Measurements from ENCODE around the gene ARRDC3.

DNA sequence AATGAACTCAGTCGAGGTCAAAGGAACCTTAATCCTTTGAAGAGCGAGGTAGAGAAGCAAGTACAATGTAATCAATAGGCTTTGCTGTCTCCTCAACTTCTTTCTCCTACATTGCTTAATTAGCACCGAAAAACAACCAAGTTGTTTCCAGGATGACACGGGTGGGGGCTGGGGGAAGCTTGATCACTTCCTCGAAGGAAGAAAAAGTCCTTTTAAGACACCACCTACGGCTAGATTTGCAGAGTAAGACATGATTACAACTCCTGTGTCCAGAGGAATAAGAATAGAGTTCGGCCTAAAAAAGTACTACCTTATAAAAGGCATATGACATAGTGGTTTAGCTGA lies 811 bp upstream of the ARRDC3 start:
- TF ChIP-seq ZNF24 (tag by site-specific recombination; IDR thresholded peaks at IDR 0.05) (no peak), HOXC10 (CRISPR knock-in tag; IDR thresholded peaks at IDR 0.05) (no peak), ZNF114 (tag by site-specific recombination; IDR thresholded peaks at IDR 0.05) (no peak), ZNF292 (tag by site-specific recombination; IDR thresholded peaks at IDR 0.05; ENCODE audit: borderline replicate concordance, low read depth) (no peak), ZNF548 (tag by site-specific recombination; IDR thresholded peaks at IDR 0.05) (no peak)
- TF ChIP-seq, protein P1, sequence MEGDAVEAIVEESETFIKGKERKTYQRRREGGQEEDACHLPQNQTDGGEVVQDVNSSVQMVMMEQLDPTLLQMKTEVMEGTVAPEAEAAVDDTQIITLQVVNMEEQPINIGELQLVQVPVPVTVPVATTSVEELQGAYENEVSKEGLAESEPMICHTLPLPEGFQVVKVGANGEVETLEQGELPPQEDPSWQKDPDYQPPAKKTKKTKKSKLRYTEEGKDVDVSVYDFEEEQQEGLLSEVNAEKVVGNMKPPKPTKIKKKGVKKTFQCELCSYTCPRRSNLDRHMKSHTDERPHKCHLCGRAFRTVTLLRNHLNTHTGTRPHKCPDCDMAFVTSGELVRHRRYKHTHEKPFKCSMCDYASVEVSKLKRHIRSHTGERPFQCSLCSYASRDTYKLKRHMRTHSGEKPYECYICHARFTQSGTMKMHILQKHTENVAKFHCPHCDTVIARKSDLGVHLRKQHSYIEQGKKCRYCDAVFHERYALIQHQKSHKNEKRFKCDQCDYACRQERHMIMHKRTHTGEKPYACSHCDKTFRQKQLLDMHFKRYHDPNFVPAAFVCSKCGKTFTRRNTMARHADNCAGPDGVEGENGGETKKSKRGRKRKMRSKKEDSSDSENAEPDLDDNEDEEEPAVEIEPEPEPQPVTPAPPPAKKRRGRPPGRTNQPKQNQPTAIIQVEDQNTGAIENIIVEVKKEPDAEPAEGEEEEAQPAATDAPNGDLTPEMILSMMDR (tag by site-specific recombination; IDR thresholded peaks at IDR 0.05): no peak

Data from HEK293 (cell line).